NCI-H2196 treated with DMSO at 0.1 percent for 48 hours (cell line): ENCODE measurements around the gene TPCN1.

Experiments used
- DNase-seq: peaks from one replicate; lab custom pipeline; 2025; ENCODE audit not compliant: unreplicated experiment; lab: John Stamatoyannopoulos, UW

The TPCN1 gene

DNA sequence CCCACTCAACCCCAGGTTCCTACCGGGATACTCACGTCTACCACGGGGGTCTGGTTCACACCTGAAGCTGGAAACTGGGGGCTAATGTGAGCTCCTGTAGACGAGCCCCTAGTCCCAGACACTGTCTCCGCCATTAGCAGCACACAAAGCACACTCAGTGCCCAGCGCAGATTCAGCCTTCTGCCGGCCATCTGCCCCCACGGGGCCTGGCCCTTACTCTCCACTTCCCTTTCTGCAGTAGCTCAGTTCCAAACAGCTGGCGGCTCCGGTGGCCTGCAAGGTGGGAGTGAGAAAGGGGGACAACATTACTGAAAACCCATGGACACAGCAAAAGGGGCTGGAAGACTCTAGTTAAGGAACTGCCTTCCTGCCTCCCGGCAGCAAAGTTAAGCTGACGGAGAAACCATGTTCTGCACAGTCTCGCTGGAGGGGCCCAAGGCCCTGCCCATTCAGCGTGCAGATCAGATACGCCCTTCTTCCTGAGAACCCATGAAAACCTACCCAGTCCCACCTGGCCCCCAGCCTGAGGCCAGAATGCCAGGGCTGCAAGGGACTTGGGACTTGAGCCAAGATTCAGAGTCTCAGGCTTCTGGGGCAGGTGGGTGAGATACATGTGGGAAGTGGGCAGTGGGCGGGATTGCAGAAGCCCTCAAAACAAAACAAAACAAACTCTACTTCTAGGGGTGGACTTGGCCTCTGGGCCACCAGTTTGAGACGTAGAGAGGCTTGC is 111.6 kb downstream of the TPCN1 start:
- no peak for DNase-seq

DNA sequence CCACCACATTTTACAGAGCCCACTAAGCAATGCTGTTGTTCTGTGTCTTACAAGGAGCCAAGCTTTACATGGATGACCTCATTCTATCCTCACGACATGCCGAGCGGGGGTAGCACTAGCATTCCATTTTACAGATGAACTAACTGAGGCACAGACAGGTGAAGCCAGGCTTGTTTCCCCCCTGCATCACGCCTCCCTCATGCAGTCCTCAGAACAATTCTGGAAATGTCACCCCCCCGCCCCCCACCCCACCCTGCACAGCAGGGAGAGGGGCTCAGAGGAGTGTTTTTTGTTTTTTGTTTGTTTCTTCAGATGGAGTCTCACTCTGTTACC is 112.1 kb downstream of the TPCN1 start:
- no peak for DNase-seq

DNA sequence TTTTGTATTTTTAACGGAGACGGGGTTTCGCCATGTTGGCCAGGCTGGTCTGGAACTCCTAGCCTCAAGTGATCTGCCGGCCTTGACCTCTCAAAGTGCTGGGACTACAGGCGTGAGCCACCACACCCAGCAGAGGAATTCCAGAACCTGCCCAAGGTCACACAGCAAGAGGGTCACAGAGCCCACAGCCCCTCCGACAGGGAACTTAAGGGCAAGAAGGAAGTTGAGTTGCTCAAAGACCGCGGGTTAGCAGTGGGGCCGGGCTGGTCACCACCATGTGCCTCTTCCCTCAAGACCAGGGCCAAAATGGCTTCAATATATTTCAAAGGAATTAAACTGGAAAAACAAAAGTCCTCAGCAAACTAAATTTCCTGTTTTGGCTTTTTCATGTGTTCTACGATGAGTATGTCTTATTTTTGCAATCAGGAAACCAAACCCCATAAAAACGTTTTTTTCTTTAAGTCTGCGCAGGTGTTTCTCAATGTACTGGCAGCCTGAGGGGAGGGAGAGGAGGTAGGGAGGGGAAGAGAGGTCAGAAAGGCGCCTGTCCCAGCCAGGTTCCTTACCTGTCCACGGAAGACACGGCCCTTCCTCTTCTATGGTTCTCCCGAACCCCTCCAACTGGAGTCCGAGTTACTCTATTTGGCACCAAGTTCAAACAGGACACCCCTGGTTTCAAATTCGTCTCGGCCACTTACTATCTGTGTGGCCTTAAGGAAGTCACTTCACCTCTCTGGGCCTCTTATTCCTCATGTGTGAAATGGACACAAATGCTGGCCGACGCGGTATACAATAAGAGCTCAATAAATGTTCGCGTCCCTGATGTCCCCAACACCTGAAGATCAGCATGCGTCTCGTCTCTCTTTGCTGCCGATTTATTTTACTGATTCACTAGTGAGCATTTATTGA is 112.9 kb downstream of the TPCN1 start:
- DNase-seq: no peak

DNA sequence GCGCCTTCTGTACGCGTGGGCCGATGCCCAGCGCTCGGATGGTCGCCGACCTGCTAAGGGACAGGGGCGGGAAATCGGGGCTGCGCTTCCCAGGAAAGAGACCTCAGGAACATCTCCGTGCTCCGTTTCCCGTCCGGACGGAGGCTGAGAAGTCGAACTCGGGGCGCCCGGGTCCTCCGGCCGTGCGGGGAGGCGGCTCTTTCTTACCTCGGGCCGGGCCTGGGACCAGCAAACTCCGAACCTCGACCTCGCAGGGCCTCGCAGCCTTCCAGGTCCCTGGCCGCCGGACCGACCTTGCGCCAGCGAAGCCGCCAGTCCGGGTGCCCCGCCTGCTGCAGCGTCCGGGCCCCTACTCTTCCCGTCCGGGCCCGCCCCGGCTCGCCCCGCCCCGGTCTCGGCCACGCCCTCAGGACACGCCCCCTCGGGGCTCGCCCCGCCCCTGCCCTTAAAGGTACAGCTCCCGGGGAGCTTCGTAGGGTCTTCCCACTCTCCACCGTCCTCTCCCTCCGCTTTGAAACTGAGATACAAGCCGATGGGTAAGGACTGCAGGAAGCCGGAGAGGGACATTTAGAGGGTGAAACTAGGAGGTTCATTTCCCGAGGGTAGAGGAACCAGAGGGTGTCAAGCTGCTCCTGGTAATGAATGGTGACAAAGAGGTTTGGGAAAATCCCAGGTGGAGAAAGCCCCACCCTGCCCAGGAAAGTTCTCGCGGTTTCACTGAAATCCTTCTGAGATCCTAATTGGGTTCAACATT is 113.7 kb downstream of the TPCN1 start, which contains the start of gene SLC8B1:
TSS of gene SLC8B1 (minus strand) at position 324 of the 754 bp plus-strand sequence. CDS start 2,231 bp downstream, outside the sequence.
- peak; percentile 66 for DNase-seq

DNA sequence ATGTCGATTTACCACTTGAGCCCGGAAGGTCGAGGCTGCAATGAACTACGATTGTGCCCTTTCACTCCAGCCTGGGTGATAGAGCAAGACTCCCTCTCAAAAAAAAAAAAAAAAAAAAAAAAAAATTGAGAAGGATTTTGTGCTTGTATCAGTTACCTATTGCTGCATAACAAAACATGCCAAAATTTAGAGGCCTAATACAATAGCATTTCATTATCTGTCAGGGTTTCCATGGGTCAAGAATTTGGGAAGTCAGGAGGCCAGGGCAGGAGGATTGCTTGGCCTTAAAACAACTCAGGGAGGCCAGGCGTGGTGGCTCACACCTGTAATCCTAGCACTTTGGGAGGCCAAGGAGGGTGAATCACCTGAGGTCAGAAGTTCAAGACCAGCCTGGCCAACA is 118.3 kb downstream of the TPCN1 start:
- no peak for DNase-seq

DNA sequence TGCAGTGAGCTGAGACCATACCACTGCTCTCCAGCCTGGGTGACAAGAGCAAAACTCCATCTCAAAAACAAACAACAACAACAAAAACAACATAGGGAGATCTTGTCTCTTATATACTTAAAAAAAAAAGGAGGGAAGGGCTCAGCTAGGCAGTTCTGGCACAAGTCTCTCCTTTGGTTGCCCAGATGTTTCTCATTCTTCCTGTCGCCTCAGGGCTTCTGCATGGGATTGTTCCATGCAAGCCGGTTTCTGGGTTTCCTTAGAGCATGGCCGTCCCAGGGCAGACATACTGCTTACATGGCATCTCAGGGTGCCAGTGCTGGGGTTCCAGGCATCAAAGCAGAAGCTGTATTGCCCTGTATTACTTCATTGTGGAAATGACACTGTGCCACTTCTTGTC is 118.8 kb downstream of the TPCN1 start:
- no peak for DNase-seq

DNA sequence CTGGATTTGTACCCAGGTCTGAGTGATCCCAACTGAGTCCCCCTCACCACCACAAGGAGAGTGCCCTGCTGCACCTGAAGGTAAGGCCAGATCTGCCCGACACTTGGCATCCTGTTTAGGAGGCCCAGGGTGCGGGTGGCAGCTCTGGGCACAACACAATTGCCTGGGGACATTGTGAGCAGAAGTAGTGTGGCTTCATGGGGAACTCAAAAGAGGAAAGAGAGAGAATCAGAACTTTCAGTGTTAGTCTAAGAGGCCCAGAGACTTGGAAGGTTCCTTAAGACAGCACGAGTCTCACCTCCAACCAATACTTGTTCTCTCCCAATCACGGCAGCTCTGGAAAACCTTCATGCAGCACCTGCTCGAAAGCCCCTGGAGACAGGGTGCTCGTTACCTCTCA is 120.3 kb downstream of the TPCN1 start:
- no peak for DNase-seq

DNA sequence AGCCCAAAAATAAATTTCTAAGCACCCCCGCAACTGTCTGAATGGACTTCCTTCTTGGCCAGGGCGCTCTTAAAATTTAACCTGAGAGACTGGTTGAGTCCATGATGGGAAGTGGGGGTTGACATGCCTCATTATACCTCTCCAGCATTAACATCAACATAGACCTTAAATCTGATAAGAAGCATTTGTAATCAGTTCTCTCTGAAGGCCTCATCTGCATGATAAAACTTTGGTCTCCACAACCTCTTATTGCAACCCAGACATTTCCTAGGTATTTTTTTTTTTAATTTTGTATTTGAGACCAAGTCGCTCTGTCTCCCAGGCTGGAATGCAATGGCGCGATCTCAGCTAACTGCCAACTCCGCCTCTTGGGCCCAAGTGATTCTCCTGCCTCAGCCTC is 124.1 kb downstream of the TPCN1 start:
- DNase-seq: no peak

DNA sequence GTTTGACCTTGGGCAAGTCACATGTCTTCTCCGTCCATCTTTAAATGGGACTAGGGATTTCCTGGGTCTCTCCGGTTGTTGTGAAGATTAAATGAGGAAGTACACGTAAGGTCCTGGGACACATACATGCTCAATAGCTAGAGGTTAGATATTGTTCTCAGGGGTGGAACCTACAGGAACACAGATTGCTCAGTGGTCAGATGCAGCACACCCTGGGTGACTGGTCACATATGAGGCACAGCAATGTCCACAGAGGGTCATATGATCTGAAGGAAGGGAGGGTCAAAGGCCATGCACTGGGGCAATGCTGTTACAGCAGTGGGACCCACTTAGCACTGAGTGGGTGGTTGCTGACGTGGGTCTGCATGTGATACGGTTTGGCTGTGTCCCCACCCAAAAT is 125.1 kb downstream of the TPCN1 start:
- DNase-seq: no peak

DNA sequence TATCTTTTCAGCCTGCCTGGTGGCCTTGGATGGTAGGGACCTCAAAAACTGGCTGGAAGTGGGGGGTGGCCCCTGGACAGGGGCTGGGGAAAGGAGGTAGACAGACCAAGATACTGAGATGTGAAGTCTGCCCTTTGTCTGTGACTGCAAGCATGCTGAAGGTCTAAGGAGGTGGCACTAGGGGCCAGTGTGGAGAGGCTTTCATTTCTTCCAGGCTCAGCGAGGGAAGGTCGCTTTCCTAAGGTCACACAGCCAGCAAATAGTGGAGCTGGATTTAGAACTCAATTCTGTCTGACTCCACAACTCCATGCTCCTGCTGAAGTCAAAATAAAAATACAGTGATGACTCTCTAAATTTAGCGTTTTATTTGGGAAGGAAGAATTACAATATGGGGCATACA is 125.8 kb downstream of the TPCN1 start:
- DNase-seq: no peak

DNA sequence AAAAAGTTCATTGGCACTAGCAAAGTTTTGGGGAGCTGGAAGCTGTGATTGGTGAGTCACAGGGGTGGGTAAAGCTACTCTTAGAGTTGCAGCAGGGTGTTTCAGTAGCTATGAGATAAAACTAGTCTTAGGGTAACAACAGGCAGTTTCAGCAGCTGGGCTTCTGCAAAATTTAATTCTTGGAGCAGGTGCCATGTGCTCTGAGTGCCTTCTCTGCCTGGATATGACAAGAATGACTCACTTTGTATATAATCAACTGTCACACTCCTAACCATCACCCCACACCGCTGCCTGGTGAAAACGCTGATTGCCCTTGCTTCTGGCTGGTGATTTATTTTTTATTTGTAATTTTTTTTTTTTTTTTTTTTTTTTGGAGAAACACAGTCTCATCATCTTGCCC is 126.6 kb downstream of the TPCN1 start:
- DNase-seq: no peak
